Right lobe of liver (tissue), 4 donors: ENCODE data around the gene BPIFA2.

Source experiments
- POLR2A ChIP-seq: fragments of 450-650 bp; IDR thresholded peaks from one replicate; pipeline ENCODE4 v1.6.1; 2017; ENCODE audit warnings: antibody characterized with exemption, mild to moderate bottlenecking
- TF ChIP-seq, protein P1 (sequence below), 4 donors: fragments of 200-600 bp in 3 of 4; fragments of 450-650 bp in 1 of 4; IDR thresholded peaks; one replicate each; pipeline versions ENCODE4 v1.5.1 to v1.8.0; 2016 to 2022; ENCODE audit warnings: antibody characterized with exemption in 4 of 4, mild to moderate bottlenecking in 2 of 4
- donor health status: DM: no; HTN: no; CAD: no.
- donor health status: DM: no; HTN: no; CAD: no.
- donor health status: DM: no; HTN: yes; CAD: no.

DNA sequence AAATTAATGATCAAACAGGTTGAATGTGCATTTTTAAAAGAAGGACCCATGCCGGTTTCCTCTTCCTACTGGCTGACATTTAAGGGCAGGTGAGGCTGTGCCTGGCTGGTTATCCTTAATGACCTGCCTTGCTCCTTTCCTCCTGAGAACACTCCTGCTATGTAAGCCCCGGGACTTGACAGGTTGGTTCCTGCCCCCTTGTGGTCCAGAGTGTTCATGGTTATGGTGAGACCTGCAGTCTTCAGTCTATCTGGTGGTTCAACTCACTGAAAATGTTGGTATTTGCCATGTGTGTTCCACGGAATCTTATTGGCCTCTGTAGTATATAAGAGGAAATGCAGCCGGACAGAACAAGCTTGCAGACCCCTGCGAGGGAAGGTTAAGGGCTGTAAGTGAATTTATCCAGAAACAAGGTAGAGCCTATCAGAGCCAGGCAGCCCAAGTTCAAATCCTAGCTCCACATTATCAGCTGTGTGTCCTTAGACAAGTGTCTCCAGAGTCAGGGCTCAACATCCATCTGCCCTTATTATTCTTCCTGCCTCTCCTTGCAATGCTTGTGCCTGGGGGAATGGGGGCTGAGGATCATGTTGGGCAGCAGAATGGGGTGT, 44.0 kb downstream of the BPIFA2 start:
- TF ChIP-seq, protein P1, sequence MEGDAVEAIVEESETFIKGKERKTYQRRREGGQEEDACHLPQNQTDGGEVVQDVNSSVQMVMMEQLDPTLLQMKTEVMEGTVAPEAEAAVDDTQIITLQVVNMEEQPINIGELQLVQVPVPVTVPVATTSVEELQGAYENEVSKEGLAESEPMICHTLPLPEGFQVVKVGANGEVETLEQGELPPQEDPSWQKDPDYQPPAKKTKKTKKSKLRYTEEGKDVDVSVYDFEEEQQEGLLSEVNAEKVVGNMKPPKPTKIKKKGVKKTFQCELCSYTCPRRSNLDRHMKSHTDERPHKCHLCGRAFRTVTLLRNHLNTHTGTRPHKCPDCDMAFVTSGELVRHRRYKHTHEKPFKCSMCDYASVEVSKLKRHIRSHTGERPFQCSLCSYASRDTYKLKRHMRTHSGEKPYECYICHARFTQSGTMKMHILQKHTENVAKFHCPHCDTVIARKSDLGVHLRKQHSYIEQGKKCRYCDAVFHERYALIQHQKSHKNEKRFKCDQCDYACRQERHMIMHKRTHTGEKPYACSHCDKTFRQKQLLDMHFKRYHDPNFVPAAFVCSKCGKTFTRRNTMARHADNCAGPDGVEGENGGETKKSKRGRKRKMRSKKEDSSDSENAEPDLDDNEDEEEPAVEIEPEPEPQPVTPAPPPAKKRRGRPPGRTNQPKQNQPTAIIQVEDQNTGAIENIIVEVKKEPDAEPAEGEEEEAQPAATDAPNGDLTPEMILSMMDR (IDR thresholded peaks at IDR 0.05) = peak; percentile 58 to 66 (median 60)
- TF ChIP-seq POLR2A = no peak
